Measurements from ENCODE around the gene HCN2. TPM values are rescaled to one million over a fixed set of nuclear protein-coding genes. Genes with fewer than 3 reads are reported as not detected.

HCN2 gene
- total and polyA plus RNA-seq, 10 of the 15 experiments (the other 5 are each of a cell fraction or from before 2014, with no cell fraction given) = 0.01 to 0.54 (median 0.08) TPM; not detected in 4

- TF ChIP-seq IRF3 (IDR thresholded peaks at IDR 0.05) (no peak), GATAD2B (conservative IDR thresholded peaks at IDR 0.05; ENCODE audit: low read depth) (no peak), EGR1 (IDR thresholded peaks at IDR 0.05; ENCODE audit: borderline replicate concordance in 1 of 2, low read depth in 2 of 2, low read length in 2 of 2) (no peak), JUND (IDR thresholded peaks at IDR 0.05; ENCODE audit: low read depth, low read length) (no peak), PAX8 (IDR thresholded peaks at IDR 0.05) (no peak), NFIC (IDR thresholded peaks at IDR 0.05; ENCODE audit: low read depth, low read length) (no peak), SIX5 (IDR thresholded peaks at IDR 0.05; ENCODE audit: low read depth, low read length, severe bottlenecking) (no peak), HDAC6 (IDR thresholded peaks at IDR 0.05; ENCODE audit: unreplicated experiment) (no peak)
- TF ChIP-seq, protein P1, sequence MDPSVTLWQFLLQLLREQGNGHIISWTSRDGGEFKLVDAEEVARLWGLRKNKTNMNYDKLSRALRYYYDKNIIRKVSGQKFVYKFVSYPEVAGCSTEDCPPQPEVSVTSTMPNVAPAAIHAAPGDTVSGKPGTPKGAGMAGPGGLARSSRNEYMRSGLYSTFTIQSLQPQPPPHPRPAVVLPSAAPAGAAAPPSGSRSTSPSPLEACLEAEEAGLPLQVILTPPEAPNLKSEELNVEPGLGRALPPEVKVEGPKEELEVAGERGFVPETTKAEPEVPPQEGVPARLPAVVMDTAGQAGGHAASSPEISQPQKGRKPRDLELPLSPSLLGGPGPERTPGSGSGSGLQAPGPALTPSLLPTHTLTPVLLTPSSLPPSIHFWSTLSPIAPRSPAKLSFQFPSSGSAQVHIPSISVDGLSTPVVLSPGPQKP (IDR thresholded peaks at IDR 0.05; ENCODE audit: low read depth, low read length) = no peak
Observed at GRCh38 chr19:601310-601709, 11.6 kb downstream of the HCN2 start (continued).

DNA sequence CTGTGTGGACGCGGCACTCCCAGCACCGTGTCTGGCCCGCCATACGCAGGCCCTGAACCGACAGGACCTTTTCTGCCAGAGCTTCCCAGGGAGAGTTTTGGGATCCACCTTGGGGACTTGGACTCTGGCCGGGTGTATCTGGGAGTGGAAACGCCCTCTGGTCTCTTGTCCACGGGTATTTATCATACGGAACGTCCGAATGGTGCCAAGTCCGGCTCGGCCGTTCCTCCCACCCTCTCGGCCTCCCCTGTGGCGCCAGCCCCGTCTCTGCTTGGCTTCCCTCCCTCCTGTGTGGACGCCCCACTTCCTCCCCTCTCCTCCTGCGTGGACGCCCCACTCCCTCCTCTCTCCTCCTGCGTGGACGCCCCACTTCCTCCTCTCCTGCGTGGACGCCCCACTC, 12.1 kb downstream of the HCN2 start:
- CTCF ChIA-PET = no interaction called here
- no peak for TF ChIP-seq IRF3 (IDR thresholded peaks at IDR 0.05)
- no peak for TF ChIP-seq ZNF622 (IDR thresholded peaks at IDR 0.05)
- no peak for TF ChIP-seq BRCA1 (IDR thresholded peaks at IDR 0.05; ENCODE audit: low read depth, low read length)
- no peak for TF ChIP-seq SREBF2 (IDR thresholded peaks at IDR 0.05; ENCODE audit: low read length)
- TF ChIP-seq PML (IDR thresholded peaks at IDR 0.05; ENCODE audit: low read length) = no peak
- TF ChIP-seq NRF1 (conservative IDR thresholded peaks at IDR 0.05; ENCODE audit: low read depth, low read length) = no peak
- no peak for TF ChIP-seq RELA (IDR thresholded peaks at IDR 0.05; ENCODE audit: borderline replicate concordance, partially characterized antibody)
- no peak for TF ChIP-seq REST (IDR thresholded peaks at IDR 0.05; ENCODE audit: low read depth, low read length)
- TF ChIP-seq NR2F1 (conservative IDR thresholded peaks at IDR 0.05) = no peak
- TF ChIP-seq ZBED1 (IDR thresholded peaks at IDR 0.05; ENCODE audit: borderline replicate concordance) = no peak

More for the DNA sequence above, 12.1 kb downstream of the HCN2 start:
- Histone ChIP-seq H3K4me1 (ENCODE audit: control insufficient read depth, insufficient read depth, low read length) (no peaks in the 10 kb centered on the region), H3K27ac (ENCODE audit: control insufficient read depth, insufficient read depth) (no peak overlapping the region), H3K27me3 (replicated peaks in 1 of 2; ENCODE audit: control insufficient read depth in 2 of 2, insufficient read depth in 2 of 2, low read length in 1 of 2) (no peaks in the 10 kb centered on the region; a peak in 1 of 4 replicates), H2AFZ (ENCODE audit: control insufficient read depth, low read depth, low read length) (no peak overlapping the region), H3K9me3 (replicated peaks; ENCODE audit: control insufficient read depth, insufficient read depth, low read length) (no peaks in the 10 kb centered on the region; the same call in 2 of the 3 replicates), H3K4me3 (no peak overlapping the region), H4K20me1 (ENCODE audit: control insufficient read depth, insufficient read depth) (no peaks in the 10 kb centered on the region), H3K36me3 (ENCODE audit: control insufficient read depth in 2 of 2, insufficient read depth in 2 of 2, low read length in 1 of 2) (no peaks in the 10 kb centered on the region), H3K9ac (ENCODE audit: control insufficient read depth, insufficient read depth, low read length) (no peak overlapping the region), H3K79me2 (ENCODE audit: control insufficient read depth, insufficient read depth, low read length) (no peaks in the 10 kb centered on the region), H3K4me2 (ENCODE audit: control insufficient read depth, insufficient read depth) (no peak overlapping the region)
- no peak for DNase-seq (ENCODE audit: low read depth, low spot score)
- FAIRE-seq = no peak
- POLR2A ChIA-PET = no interaction called here
- ATAC-seq = no peak
- 72% methylated on average over 15 of the region's 25 CpGs for WGBS (ENCODE audit: insufficient coverage, insufficient replicate concordance, low lambda C conversion rate, missing lambda C conversion rate)
- in situ Hi-C loops (cut with MboI) = no loop called here
- SMC1A ChIA-PET (ENCODE audit: uncharacterized antibody, unreplicated experiment) = no interaction called here
- intact Hi-C loops (cut with micrococcal nuclease; ENCODE audit: unreplicated experiment) = no loop called here
- no TSS peak for BruUV-seq (replicated peaks)
- RAD21 ChIA-PET (ENCODE audit: unreplicated experiment) = no interaction called here
